K562 (cell line): ENCODE measurements around the gene SPEM2.
"Not testable (repeated sequence)": the region's sequence is repeated elsewhere in the genome, so short reads cannot be mapped to it uniquely, and the experiment has no call there.

Source experiments
- CTCF ChIP-seq, 3 experiments: IDR thresholded peaks in 2 of 3; conservative IDR thresholded peaks in 1 of 3; 2 replicates each; pipeline ENCODE4 v1.5.1; 2011 to 2012; ENCODE audit warnings: low read length in 3 of 3, mild to moderate bottlenecking in 3 of 3, control low read depth in 2 of 3, improper control_type of control experiment in 1 of 3, inconsistent platforms in 1 of 3, low read depth in 1 of 3, mixed read lengths in 1 of 3, moderate library complexity in 1 of 3; ENCODE audit not compliant: insufficient read depth in 2 of 3
- MXI1 ChIP-seq: IDR thresholded peaks from 2 replicates; pipeline ENCODE4 v1.6.1; 2011; ENCODE audit warnings: low read depth, mild to moderate bottlenecking, improper control_type of control experiment, low read length
- POLR2A ChIP-seq: fragments of 450-650 bp; conservative IDR thresholded peaks from 2 replicates; pipeline ENCODE4 v1.6.1; 2016
- ZNF512 ChIP-seq: IDR thresholded peaks from 2 replicates; pipeline ENCODE4 v1.6.1; 2016; ENCODE audit warnings: missing genetic modification characterization, missing compliant biosample characterization

GRCh38 chr17:7469843-7470242, 44.4 kb downstream of the SPEM2 start:
- not testable (repeated sequence) for TF ChIP-seq MXI1; ZNF512 (tag); CTCF (IDR thresholded peaks at IDR 0.05 in 2 of 3, conservative IDR thresholded peaks at IDR 0.05 in 1 of 3; ENCODE audit: insufficient read depth in 2 of 3, low read depth in 1 of 3, low read length in 3 of 3); POLR2A
